Immature natural killer cell (primary cell): ENCODE measurements around the gene USP6NL. TPM values are rescaled to one million over a fixed set of nuclear protein-coding genes. Genes with fewer than 3 reads are reported as not detected.
"Not testable (repeated sequence)": the region's sequence is repeated elsewhere in the genome, so short reads cannot be mapped to it uniquely, and the experiment has no call there.

ENCODE experiments used
- DNase-seq, 3 donors: peaks; one replicate each; pipeline ENCODE4 v3.0.0; 2022; ENCODE audit warnings: mixed read lengths in 1 of 3
- H3K27ac Mint-ChIP-seq, 6 donors: one replicate each; pipeline ENCODE4 v1.8.0; 2020; ENCODE audit warnings: mixed read lengths in 6 of 6, mild to moderate bottlenecking in 5 of 6, inconsistent platforms in 4 of 6, moderate library complexity in 3 of 6
- H3K27me3 Mint-ChIP-seq, 3 donors: one replicate each; pipeline ENCODE4 v1.8.0; 2020 to 2021; ENCODE audit warnings: low read depth in 3 of 3, mild to moderate bottlenecking in 3 of 3, mixed read lengths in 3 of 3, moderate library complexity in 3 of 3, inconsistent platforms in 1 of 3
- H3K36me3 Mint-ChIP-seq, 3 donors: one replicate each; pipeline ENCODE4 v1.8.0; 2020; ENCODE audit warnings: mixed read lengths in 3 of 3, inconsistent platforms in 2 of 3, mild to moderate bottlenecking in 2 of 3
- H3K4me1 Mint-ChIP-seq, 2 donors: one replicate each; pipeline ENCODE4 v1.8.0; 2020; ENCODE audit warnings: inconsistent platforms in 2 of 2, mild to moderate bottlenecking in 2 of 2, mixed read lengths in 2 of 2, moderate library complexity in 1 of 2
- H3K4me3 Mint-ChIP-seq, 5 donors: one replicate each; pipeline ENCODE4 v1.8.0; 2020; ENCODE audit warnings: mild to moderate bottlenecking in 5 of 5, mixed read lengths in 5 of 5, inconsistent platforms in 3 of 5, moderate library complexity in 3 of 5
- H3K9me3 Mint-ChIP-seq, 6 donors: one replicate each; pipeline ENCODE4 v1.8.0; 2020; ENCODE audit warnings: mild to moderate bottlenecking in 6 of 6, mixed read lengths in 6 of 6, inconsistent platforms in 4 of 6, moderate library complexity in 3 of 6
- polyA plus RNA-seq, 3 donors: library from polyadenylated mRNA; unstranded; fragments of 300-500 nt; fragmentation: Illumina TruSeq; gene quantifications; one replicate each; pipeline ENCODE4 v1.2.3, GENCODE V29; 2021

USP6NL gene
- polyA plus RNA-seq, 3 donors from 2014 or later = 0.08 to 2.3 (median 1.1) TPM

DNA sequence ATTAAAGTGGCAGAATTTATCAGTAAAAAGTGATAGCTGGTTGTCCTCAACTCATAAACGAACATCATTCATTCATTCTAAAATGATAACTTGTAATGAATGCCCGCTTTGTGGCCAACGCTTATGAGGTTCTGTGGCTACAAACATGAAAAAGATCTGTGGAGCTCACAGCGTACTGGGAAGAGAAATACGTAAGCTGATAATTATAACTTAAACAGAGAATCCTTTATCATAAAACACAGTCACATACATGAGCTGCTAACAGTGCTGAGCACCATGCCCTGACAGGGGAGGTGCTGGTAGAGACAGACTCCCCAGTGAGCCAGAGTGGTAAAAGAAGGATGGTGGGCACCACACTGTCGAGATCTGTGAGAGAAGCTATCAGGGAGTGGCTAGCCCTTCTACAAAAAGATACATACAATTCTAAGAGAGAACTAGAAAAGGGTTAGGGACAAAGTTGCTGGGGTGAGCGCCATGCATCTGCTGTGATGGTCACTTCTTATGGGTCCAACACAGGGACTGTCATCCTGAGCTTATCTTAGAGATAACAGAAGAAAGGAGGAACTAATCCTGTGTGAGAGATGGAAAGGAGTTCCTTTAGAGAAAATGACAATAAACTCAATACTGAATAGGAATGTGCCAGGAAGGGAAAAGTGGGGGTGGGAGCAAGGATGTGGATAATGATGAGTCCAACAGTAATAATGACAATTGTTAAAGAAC lies 106.7 kb downstream of the USP6NL start:
- Mint-ChIP-seq H3K36me3 (no peaks in the 10 kb centered on the region), H3K27me3 (peaks cover 0 to 3% (median 0%) of the 10 kb centered on the region in 3 donors), H3K4me1 (peaks cover 0 to 2% of the 10 kb centered on the region in 2 donors), H3K27ac (peak overlapping the region in 1 of 6 donors; percentile 18), H3K9me3 (no peaks in the 10 kb centered on the region), H3K4me3 (no peak overlapping the region)
- no peak for DNase-seq

DNA sequence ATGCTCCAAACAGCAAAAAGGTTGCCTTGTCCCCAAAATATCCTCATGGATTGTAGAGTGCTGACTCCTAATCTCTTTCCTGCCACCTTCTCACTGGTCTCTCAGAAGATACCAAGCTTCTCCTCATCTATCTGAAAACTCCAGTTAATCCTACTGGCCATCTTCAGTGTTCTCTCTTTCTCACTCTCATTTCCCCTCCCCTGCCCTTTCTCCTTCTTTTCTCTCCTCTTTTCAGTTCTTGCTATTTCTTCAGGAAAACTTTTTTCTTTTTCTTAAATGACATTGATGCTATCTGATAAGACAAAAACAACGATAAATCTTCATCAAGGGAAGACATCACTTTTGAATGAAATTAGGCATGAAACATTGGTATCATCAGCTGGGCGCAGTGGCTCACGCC lies 109.8 kb downstream of the USP6NL start:
- no peak for DNase-seq
- Mint-ChIP-seq H3K4me1 (peaks cover 0 to 7% of the 10 kb centered on the region in 2 donors), H3K4me3 (no peak overlapping the region), H3K36me3 (no peaks in the 10 kb centered on the region), H3K27me3 (peaks cover 0 to 5% (median 0%) of the 10 kb centered on the region in 3 donors), H3K27ac (peak overlapping the region in 1 of 6 donors; percentile 17), H3K9me3 (no peaks in the 10 kb centered on the region)

DNA sequence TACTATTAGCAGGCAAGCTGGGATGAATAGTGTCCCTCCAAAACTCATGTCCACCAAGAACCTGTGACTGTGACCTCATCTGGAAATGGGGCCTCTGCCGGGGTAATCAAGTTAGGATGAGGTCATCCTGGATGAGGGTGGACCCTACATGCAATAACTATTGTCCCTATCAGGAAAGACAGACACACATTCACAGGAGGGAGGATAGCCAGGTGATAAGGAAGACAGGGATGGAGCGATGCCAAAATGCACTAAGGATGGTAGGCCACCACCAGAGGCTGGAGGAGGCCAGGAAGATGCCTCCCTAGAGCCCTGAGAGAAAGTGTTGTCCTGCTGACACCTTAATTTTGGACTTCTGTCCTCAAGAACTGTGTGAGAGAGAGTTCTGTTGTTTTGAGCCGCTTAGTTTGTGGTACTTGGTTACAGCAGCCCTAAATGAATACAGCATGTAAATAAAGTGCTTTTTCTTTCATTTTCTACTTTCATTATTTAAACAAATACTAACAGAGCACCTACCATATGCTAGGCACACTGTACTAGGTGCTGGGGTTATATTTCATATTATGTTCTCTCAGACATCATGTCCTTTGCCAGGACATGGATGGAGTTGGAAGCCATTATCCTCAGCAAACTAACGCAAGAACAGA lies 111.9 kb downstream of the USP6NL start:
- H3K27me3 Mint-ChIP-seq = peaks cover 0 to 5% (median 1%) of the 10 kb centered on the region in 3 donors
- H3K36me3 Mint-ChIP-seq = no peaks in the 10 kb centered on the region

DNA sequence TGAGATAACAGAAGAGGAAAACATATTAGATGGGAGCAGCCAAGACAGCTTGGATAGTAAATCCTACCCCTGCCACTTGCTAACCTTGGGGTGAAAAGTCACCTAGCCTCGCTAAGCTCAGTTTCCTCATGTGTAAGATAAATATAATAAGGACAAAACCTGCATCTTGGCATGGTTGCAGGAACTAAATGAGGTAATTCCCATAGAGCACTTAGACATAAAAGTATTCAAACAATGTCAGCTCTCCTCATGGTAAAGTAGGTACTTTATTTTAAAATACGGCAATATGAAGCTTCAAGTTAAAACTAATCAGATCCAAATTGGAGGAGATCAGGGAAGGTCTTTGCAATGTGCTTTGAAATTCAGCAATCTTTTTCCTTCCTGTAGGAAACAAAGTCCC lies 113.1 kb downstream of the USP6NL start:
- H3K27me3 Mint-ChIP-seq = peaks cover 0 to 2% (median 1%) of the 10 kb centered on the region in 3 donors
- H3K4me1 Mint-ChIP-seq = peaks cover 0 to 7% of the 10 kb centered on the region in 2 donors
- no peaks in the 10 kb centered on the region for H3K36me3 Mint-ChIP-seq
- H3K9me3 Mint-ChIP-seq = no peaks in the 10 kb centered on the region
- H3K27ac Mint-ChIP-seq = no peak overlapping the region
- no peak overlapping the region for H3K4me3 Mint-ChIP-seq
- no peak for DNase-seq

More for the DNA sequence above, 111.9 kb downstream of the USP6NL start:
- Mint-ChIP-seq H3K9me3 (no peaks in the 10 kb centered on the region), H3K4me1 (peaks cover 0 to 7% of the 10 kb centered on the region in 2 donors), H3K27ac (peak overlapping the region in 1 of 6 donors; percentile 59), H3K4me3 (no peak overlapping the region)
- DNase-seq = no peak

DNA sequence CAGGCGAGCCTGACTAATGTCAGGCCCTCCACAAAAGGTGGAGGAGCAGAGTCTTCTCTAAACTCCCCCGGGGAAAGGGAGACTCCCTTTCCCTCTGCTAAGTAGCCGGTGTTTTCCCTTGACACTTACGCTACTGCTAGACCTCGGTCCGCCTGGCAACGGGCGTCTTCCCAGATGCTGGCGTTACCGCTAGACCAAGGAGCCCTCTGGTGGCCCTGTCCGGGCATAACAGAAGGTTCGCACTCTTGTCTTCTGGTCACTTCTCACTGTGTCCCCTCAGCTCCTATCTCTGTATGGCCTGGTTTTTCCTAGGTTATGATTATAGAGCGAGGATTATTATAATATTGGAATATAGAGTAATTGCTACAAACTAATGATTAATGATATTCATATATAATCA lies 116.5 kb downstream of the USP6NL start:
- H3K9me3 Mint-ChIP-seq, H3K27ac Mint-ChIP-seq, H3K4me3 Mint-ChIP-seq, DNase-seq, H3K4me1 Mint-ChIP-seq, H3K27me3 Mint-ChIP-seq, H3K36me3 Mint-ChIP-seq: not testable (repeated sequence)

DNA sequence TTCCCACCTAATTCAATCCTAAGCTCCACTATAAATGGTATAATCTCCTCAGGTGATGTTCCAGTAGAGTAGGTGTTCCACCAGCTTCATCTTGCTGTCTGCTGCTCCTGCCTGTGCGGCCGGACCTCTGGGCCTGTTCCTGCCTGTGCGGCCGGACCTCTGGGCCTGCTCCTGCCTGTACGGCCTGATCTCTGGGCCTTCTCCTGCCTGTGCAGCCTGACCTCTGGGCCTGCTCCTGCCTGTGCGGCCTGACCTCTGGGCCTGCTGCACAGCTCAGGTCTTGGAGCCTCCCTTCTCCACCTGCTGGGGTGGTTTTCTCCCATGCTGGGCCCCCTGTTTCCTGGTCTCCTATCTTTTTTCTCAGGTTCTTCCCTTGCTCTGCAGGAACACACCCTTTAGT lies 117.8 kb downstream of the USP6NL start:
- Mint-ChIP-seq H3K27me3 (peaks cover 0 to 4% (median 2%) of the 10 kb centered on the region in 3 donors), H3K4me3 (no peak overlapping the region), H3K4me1 (no peaks in the 10 kb centered on the region), H3K9me3 (no peaks in the 10 kb centered on the region), H3K36me3 (no peaks in the 10 kb centered on the region), H3K27ac (no peak overlapping the region)
- DNase-seq = no peak

DNA sequence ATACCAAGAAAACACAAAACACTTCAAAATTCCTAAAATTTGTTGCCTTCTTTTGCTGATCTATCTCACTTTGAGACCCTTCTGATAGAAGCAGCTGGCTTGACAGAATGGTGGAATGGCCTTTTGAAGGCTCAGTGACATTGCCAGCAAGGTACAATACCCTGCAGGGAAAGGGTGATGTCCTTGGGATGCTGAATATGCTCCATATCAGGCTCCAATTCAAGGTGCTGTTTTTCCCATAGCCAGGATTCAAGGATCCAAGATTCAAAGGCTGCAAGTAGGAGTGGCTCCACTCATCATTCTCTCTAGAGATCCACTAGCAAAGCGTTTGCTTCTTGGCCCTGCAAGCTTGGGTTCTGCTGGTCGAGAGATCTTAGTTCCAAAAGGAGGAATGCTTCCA lies 120.4 kb downstream of the USP6NL start:
- DNase-seq = no peak
- Mint-ChIP-seq H3K9me3 (no peaks in the 10 kb centered on the region), H3K27me3 (peaks cover 0 to 4% (median 0%) of the 10 kb centered on the region in 3 donors), H3K4me3 (no peak overlapping the region), H3K4me1 (no peaks in the 10 kb centered on the region), H3K27ac (no peak overlapping the region), H3K36me3 (no peaks in the 10 kb centered on the region)

DNA sequence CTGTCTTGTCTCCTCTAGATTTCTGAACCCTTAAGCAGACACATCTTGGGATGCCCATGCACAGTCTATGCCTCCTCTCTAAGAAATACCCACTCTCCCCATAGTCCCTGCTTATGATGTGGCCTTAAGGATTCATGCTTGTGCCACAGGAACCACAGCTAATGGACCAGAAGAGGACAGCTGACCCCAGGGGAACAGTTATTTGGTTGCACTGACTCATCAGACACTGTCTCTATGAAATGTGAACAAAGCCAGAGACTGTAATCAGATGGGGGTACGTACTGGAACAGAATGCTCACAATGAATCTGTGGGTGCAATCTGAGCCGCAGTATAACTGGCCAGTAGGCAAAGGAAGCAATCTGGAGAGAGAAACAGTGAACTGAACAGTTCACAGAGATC lies 121.9 kb downstream of the USP6NL start:
- Mint-ChIP-seq H3K27me3 (peaks cover 0 to 3% (median 0%) of the 10 kb centered on the region in 3 donors), H3K27ac (no peak overlapping the region), H3K36me3 (no peaks in the 10 kb centered on the region), H3K4me1 (no peaks in the 10 kb centered on the region), H3K9me3 (no peaks in the 10 kb centered on the region), H3K4me3 (no peak overlapping the region)
- DNase-seq = no peak

DNA sequence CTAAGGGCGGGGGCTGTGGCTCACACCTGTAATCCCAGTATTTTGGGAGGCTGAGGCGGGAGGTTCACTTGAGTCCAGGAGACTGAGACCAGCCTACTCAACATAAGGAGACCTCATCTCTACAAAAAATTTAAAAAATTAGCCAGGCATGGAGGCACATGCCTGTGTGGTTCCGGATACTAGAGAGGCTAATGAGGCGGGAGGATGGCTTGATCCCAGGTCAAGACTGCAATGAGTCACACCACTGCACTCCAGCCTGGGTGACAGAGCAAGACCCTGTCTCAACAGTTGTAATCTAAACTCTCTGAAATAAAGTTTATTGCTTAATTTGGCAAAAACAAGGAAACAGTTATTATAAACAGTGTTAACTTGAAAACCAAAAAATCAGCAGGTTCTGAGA lies 123.3 kb downstream of the USP6NL start:
- Mint-ChIP-seq H3K4me1 (no peaks in the 10 kb centered on the region), H3K36me3 (no peaks in the 10 kb centered on the region), H3K9me3 (no peaks in the 10 kb centered on the region), H3K27ac (no peak overlapping the region), H3K4me3 (no peak overlapping the region), H3K27me3 (peaks cover 0 to 3% (median 0%) of the 10 kb centered on the region in 3 donors)
- DNase-seq = no peak

DNA sequence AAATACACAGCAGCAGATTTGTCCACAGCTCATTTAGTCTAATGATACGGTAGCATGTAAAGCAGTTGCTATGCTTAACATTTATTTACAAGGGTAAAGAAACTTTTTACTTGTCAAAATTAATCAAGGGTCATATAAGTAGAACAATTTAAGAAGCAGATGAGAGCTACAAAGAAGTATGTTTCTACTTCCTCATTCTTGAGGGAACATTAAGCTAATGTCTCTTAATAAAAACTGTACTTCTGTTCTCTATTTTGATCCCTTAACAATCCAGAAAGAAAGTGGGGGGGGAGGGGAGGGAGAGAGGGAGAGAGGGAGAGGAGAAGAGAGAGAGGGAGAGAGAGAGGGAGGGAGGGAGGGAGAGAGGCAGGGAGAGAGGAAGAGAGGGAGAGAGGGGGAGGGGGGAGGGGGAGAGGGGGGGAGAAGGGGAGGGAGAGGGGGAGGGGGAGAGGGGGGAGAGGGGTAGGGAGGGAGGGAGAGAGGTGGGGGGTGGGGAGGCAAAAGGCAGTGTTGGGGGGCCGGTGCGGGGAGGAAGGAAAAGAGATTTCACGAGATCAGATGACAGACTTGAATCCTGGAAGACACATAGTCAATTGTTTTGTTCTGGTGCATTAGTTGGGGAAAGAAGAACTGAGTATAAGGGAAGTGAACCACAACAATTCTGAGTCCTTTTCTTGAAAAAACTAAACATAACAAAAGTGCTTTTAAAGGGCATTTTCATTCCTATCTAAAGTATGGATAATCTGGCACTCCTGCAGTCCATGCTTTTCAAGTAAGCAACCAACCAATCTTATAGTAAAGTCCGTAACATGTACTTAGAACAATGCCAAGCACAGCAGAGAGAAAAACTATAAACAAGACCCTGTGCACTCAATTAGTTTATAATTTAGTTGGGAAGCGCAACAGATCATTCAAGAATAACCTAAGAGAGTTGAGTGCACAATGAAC lies 128.0 kb downstream of the USP6NL start:
- Mint-ChIP-seq H3K27ac (no peak overlapping the region), H3K4me3 (no peak overlapping the region), H3K36me3 (no peaks in the 10 kb centered on the region), H3K9me3 (no peaks in the 10 kb centered on the region), H3K27me3 (peaks cover 0 to 5% (median 0%) of the 10 kb centered on the region in 3 donors), H3K4me1 (peaks cover 6 to 8% of the 10 kb centered on the region in 2 donors)
- no peak for DNase-seq

DNA sequence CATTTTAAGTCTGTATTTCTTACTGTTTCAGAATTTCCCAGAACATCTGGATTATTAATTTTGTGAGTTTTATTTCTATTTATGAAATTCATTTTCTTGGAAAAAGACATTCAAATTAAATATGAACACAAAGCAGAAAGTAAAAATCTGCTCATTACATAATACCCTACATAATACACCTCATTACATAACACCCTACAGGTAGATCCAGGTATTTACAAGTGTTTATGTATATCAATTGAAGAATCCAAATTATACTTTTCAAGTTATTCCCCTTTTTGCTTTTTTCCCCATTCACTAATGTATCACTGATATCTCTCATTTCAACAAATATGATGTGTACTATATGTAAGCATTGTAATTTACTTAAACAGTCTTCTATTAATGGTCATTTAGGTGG lies 129.1 kb downstream of the USP6NL start:
- Mint-ChIP-seq H3K27ac (no peak overlapping the region), H3K27me3 (peaks cover 0 to 5% (median 0%) of the 10 kb centered on the region in 3 donors), H3K4me3 (no peak overlapping the region), H3K36me3 (no peaks in the 10 kb centered on the region), H3K4me1 (peaks cover 6 to 8% of the 10 kb centered on the region in 2 donors), H3K9me3 (no peaks in the 10 kb centered on the region)
- no peak for DNase-seq

DNA sequence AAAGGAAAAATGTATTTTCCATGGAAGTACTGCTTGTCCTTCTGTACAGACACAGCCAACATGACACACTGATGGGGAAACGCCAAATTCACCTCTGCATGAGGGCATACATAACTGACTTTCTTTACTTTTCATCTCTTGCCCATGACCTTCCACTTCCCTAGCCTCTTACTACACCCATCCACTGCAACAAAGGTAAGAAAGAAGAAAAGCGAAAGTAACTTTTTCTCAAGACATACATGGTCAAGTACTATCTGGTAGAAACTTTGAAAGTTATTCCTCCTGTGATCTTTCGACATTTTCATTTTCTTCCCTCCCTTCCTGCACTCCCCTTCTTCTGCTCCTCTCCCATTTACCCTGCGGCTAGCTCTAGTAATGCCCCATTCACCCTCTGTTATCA lies 130.8 kb downstream of the USP6NL start:
- Mint-ChIP-seq H3K9me3 (no peaks in the 10 kb centered on the region), H3K4me3 (no peak overlapping the region), H3K36me3 (no peaks in the 10 kb centered on the region), H3K27me3 (peaks cover 0 to 5% (median 0%) of the 10 kb centered on the region in 3 donors), H3K27ac (no peak overlapping the region), H3K4me1 (peaks cover 6 to 8% of the 10 kb centered on the region in 2 donors)
- DNase-seq = no peak

DNA sequence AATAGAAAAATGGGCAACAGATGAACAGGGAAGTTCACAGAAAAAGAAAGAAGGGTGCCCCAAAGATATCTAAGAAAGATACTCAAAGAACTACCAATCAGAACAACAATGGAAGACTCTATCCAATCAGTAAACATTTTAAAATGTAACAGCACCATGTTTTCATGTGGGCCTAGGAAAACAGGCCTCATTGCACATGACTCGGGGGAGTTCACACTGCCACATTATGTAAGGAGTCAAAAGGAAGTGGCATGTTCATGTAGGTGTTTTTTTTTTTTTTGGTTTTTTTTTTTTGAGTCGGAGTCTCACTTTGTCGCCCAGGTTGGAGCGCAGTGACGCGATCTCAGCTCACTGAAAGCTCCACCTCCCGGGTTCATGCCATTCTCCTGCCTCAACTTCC lies 132.2 kb downstream of the USP6NL start:
- no peak for DNase-seq

DNA sequence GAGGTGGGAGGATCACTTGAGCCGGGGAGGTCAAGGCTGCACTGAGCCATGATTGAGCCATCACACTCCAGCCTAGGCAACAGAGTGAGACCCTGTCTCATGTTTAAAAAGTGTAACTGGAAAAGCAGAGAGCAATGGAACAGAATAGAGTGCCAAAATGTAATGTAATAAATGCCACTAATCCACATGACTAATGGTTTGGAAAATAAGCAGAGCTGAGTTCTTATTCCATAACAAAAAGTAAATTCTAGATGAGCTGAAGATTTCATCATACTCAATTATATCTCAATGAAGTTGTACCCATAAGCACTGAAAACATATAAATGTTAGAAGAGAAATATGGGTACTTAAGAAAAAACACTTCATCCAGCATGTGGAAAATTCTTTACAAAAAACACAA lies 132.6 kb downstream of the USP6NL start:
- Mint-ChIP-seq H3K27ac (no peak overlapping the region), H3K36me3 (no peaks in the 10 kb centered on the region), H3K4me3 (no peak overlapping the region), H3K27me3 (peaks cover 0 to 5% (median 0%) of the 10 kb centered on the region in 3 donors), H3K9me3 (no peaks in the 10 kb centered on the region), H3K4me1 (peaks cover 6 to 8% of the 10 kb centered on the region in 2 donors)
- no peak for DNase-seq

More for the DNA sequence above, 132.2 kb downstream of the USP6NL start:
- H3K27me3 Mint-ChIP-seq = peaks cover 0 to 5% (median 0%) of the 10 kb centered on the region in 3 donors
- H3K27ac Mint-ChIP-seq = no peak overlapping the region
- H3K4me1 Mint-ChIP-seq = peaks cover 6 to 8% of the 10 kb centered on the region in 2 donors
- no peaks in the 10 kb centered on the region for H3K36me3 Mint-ChIP-seq
- no peak overlapping the region for H3K4me3 Mint-ChIP-seq
- no peaks in the 10 kb centered on the region for H3K9me3 Mint-ChIP-seq
